ENCODE measurements around the gene RASL11A. TPM values are rescaled to one million over a fixed set of nuclear protein-coding genes. Genes with fewer than 3 reads are reported as not detected.

RASL11A gene
- total RNA-seq, 1 donor from 2014 or later = not detected

- no peak overlapping the region for H3K4me3 ChIP-seq
- H4K20me1 ChIP-seq (ENCODE audit: low read depth) = peaks cover 20% of the 10 kb centered on the region
- Mint-ChIP-seq H3K27ac (peak overlapping the region; percentile 94), H3K4me1 (peaks cover 18% of the 10 kb centered on the region), H3K9me3 (no peaks in the 10 kb centered on the region), H3K4me3 (no peak overlapping the region), H3K27me3 (ENCODE audit: insufficient read depth, low read depth) (peaks cover 4% of the 10 kb centered on the region), H3K36me3 (peaks cover 9% of the 10 kb centered on the region)
- peaks cover 8% of the 10 kb centered on the region for H3K79me2 ChIP-seq (ENCODE audit: low read depth)
- no peaks in the 10 kb centered on the region for H3K9me3 ChIP-seq (ENCODE audit: low read depth)
- H3K4me1 ChIP-seq = no peaks in the 10 kb centered on the region
- H3K36me3 ChIP-seq = no peaks in the 10 kb centered on the region
- H3K27me3 ChIP-seq = no peaks in the 10 kb centered on the region
- H3K27ac ChIP-seq = no peak overlapping the region
- no peak for TF ChIP-seq EZH2 (IDR thresholded peaks at IDR 0.05)
- TF ChIP-seq EZH2phosphoT487 (IDR thresholded peaks at IDR 0.05) = no peak
- no peak for TF ChIP-seq CTCF (IDR thresholded peaks at IDR 0.05)
- H3K9ac ChIP-seq = no peak overlapping the region
- H3K4me2 ChIP-seq = no peak overlapping the region
- peaks cover 31% of the 10 kb centered on the region for H3F3A ChIP-seq (ENCODE audit: low read depth)
- H2AFZ ChIP-seq (replicated peaks) = no peak overlapping the region
- DNase-seq (ENCODE audit: low spot score) = no peak
These were observed 7.2 kb upstream of the RASL11A start for GRCh38 chr13:27263438-27263837.

DNA sequence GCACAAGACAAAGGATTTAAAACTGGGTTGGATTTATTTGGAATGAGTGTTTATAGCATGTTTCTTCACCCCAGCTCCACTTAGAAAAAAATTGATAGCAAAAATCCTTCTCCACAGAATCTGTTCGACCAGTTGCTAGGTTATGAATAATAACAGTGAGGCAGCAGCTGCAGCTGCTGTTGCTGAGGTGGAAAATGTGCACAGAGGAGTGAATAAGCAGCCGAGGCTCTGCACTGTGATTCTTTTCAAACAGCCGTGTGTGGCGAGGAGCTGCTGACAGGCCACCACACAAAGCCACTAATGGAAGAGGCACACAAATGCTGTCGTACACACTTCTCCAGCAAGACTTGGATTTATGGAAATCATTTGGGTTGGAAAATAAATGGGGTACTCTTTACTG, 6.4 kb upstream of the RASL11A start:
- Histone ChIP-seq H3K27me3 (peaks cover 5% of the 10 kb centered on the region), H3K79me2 (ENCODE audit: low read depth) (peaks cover under 1% of the 10 kb centered on the region), H2AFZ (replicated peaks) (no peak overlapping the region), H3K4me1 (no peaks in the 10 kb centered on the region), H3K9ac (no peak overlapping the region), H3K36me3 (no peaks in the 10 kb centered on the region), H3F3A (ENCODE audit: low read depth) (peaks cover 24% of the 10 kb centered on the region), H3K27ac (no peak overlapping the region), H3K9me3 (ENCODE audit: low read depth) (no peaks in the 10 kb centered on the region), H3K4me3 (no peak overlapping the region), H3K4me2 (no peak overlapping the region), H4K20me1 (ENCODE audit: low read depth) (peaks cover 13% of the 10 kb centered on the region)
- H3K36me3 Mint-ChIP-seq = peaks cover 5% of the 10 kb centered on the region
- H3K27me3 Mint-ChIP-seq (ENCODE audit: insufficient read depth, low read depth) = peaks cover 4% of the 10 kb centered on the region
- DNase-seq (ENCODE audit: low spot score) = no peak
- peaks cover 18% of the 10 kb centered on the region for H3K4me1 Mint-ChIP-seq
- peak overlapping the region; percentile 1 for H3K4me3 Mint-ChIP-seq
- H3K9me3 Mint-ChIP-seq = no peaks in the 10 kb centered on the region
- TF ChIP-seq EZH2 (IDR thresholded peaks at IDR 0.05) = no peak
- TF ChIP-seq EZH2phosphoT487 (IDR thresholded peaks at IDR 0.05) = no peak
- TF ChIP-seq CTCF (IDR thresholded peaks at IDR 0.05) = no peak
- H3K27ac Mint-ChIP-seq = peak overlapping the region; percentile 94

DNA sequence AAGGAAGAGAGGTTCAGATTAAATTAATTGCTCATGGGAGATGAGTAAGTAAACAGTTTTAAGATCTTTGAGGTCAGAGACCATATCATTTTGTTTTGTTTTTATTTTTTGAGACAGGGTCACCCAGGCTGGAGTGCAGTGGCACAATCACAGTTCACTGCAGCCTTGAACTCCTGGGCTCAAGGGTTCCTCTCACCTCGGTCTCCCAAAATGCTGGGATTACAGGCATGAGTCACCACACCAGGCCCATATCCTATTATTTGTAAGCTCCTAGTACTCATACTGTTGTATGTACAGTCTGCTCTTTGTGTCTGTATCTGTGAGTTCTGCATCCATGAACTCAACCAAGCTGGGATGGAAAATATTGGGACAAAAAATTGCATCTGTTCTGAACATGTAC, 6.0 kb upstream of the RASL11A start:
- H3F3A ChIP-seq (ENCODE audit: low read depth) = peaks cover 20% of the 10 kb centered on the region
- no peak overlapping the region for H3K27ac ChIP-seq
- no peaks in the 10 kb centered on the region for H3K9me3 Mint-ChIP-seq
- no peak for DNase-seq (ENCODE audit: low spot score)
- no peak overlapping the region for H3K9ac ChIP-seq
- H4K20me1 ChIP-seq (ENCODE audit: low read depth) = peaks cover 8% of the 10 kb centered on the region
- peak overlapping the region; percentile 94 for H3K27ac Mint-ChIP-seq
- peaks cover 9% of the 10 kb centered on the region for H3K27me3 ChIP-seq
- peaks cover 5% of the 10 kb centered on the region for H3K36me3 Mint-ChIP-seq
- H3K4me1 Mint-ChIP-seq = peaks cover 18% of the 10 kb centered on the region
- no peaks in the 10 kb centered on the region for H3K9me3 ChIP-seq (ENCODE audit: low read depth)
- H3K36me3 ChIP-seq = no peaks in the 10 kb centered on the region
- H3K27me3 Mint-ChIP-seq (ENCODE audit: insufficient read depth, low read depth) = peaks cover 4% of the 10 kb centered on the region
- H3K79me2 ChIP-seq (ENCODE audit: low read depth) = no peaks in the 10 kb centered on the region
- no peaks in the 10 kb centered on the region for H3K4me1 ChIP-seq
- H3K4me3 ChIP-seq = no peak overlapping the region
- peak overlapping the region; percentile 14 for H3K4me3 Mint-ChIP-seq
- TF ChIP-seq EZH2 (IDR thresholded peaks at IDR 0.05) (no peak), CTCF (IDR thresholded peaks at IDR 0.05) (no peak), EZH2phosphoT487 (IDR thresholded peaks at IDR 0.05) (no peak)
- no peak overlapping the region for H2AFZ ChIP-seq (replicated peaks)
- H3K4me2 ChIP-seq = no peak overlapping the region
